GM12865 (cell line): ENCODE results near the gene SLC25A38.
A peak's percentile ranks its signal among the peaks of the same experiment; 100 is the strongest.
"Not testable (repeated sequence)": the region's sequence is repeated elsewhere in the genome, so short reads cannot be mapped to it uniquely, and the experiment has no call there.

Experiments
- DNase-seq: peaks from one replicate; pipeline ENCODE4 v3.0.0; 2010; ENCODE audit warnings: low read depth
- H3K4me3 ChIP-seq: 2 replicates; pipeline ENCODE4 v1.5.1; 2011; ENCODE audit warnings: mild to moderate bottlenecking, low read depth, low read length, control low read depth
- CTCF ChIP-seq: IDR thresholded peaks from 2 replicates; pipeline ENCODE4 v1.5.1; 2011; ENCODE audit warnings: low read length, control low read depth, low read depth, inconsistent platforms; ENCODE audit not compliant: insufficient read depth; ENCODE audit errors: missing control alignments

Gene SLC25A38

GRCh38 chr3:39414421-39414907 lies 31.3 kb downstream of the SLC25A38 start:
- peak; percentile 49 for DNase-seq
- no peak overlapping the region for H3K4me3 ChIP-seq
- TF ChIP-seq CTCF: no peak

- H3K4me3 ChIP-seq, DNase-seq: not testable (repeated sequence)
These were observed 32.1 kb downstream of the SLC25A38 start for GRCh38 chr3:39415302-39415701.

GRCh38 chr3:39415983-39416382 lies 32.8 kb downstream of the SLC25A38 start:
- peak; percentile 38 for DNase-seq
- TF ChIP-seq CTCF: no peak
- H3K4me3 ChIP-seq: no peak overlapping the region

GRCh38 chr3:39416998-39417397 lies 33.8 kb downstream of the SLC25A38 start:
- DNase-seq, H3K4me3 ChIP-seq: not testable (repeated sequence)

GRCh38 chr3:39418556-39419225 lies 35.5 kb downstream of the SLC25A38 start:
- not testable (repeated sequence) for H3K4me3 ChIP-seq, DNase-seq

- no peak for TF ChIP-seq CTCF
- no peak for DNase-seq
- H3K4me3 ChIP-seq: no peak overlapping the region
These were observed 36.7 kb downstream of the SLC25A38 start for GRCh38 chr3:39419742-39420315.

- no peak for TF ChIP-seq CTCF
- H3K4me3 ChIP-seq: no peak overlapping the region
- DNase-seq: no peak
These were observed 37.4 kb downstream of the SLC25A38 start for GRCh38 chr3:39420543-39420942.

GRCh38 chr3:39423436-39423970 lies 40.3 kb downstream of the SLC25A38 start:
- TF ChIP-seq CTCF: no peak
- no peak for DNase-seq
- H3K4me3 ChIP-seq: no peak overlapping the region
